Hepatic stellate cell (primary cell): ENCODE results near the gene LILRB2.
"Not testable (repeated sequence)": the region's sequence is repeated elsewhere in the genome, so short reads cannot be mapped to it uniquely, and the experiment has no call there.

Source experiments
- DNase-seq: peaks from one replicate; pipeline ENCODE4 v3.0.0; 2011; ENCODE audit warnings: low spot score

LILRB2 gene

GRCh38 chr19:54281007-54281728, at the start of gene LILRB2:
LILRB2 (minus strand) TSS chr19:54281110; CDS start chr19:54280496, 614 bp downstream.
- DNase-seq, result no peak

- DNase-seq, result no peak
Observed at GRCh38 chr19:54329476-54330165, 48.7 kb upstream of the LILRB2 start.

GRCh38 chr19:54328781-54329180, 47.9 kb upstream of the LILRB2 start:
- DNase-seq, result not testable (repeated sequence)

GRCh38 chr19:54325631-54326030, 44.7 kb upstream of the LILRB2 start:
- DNase-seq, result no peak

GRCh38 chr19:54325194-54325621, 44.3 kb upstream of the LILRB2 start:
- DNase-seq, result peak; percentile 49

GRCh38 chr19:54324071-54324470, 43.2 kb upstream of the LILRB2 start:
- no peak for DNase-seq

GRCh38 chr19:54322934-54323333, 42.0 kb upstream of the LILRB2 start:
- DNase-seq, result not testable (repeated sequence)

GRCh38 chr19:54322295-54322694, 41.4 kb upstream of the LILRB2 start:
- DNase-seq, result not testable (repeated sequence)

GRCh38 chr19:54319892-54320670, 39.2 kb upstream of the LILRB2 start:
- DNase-seq, result no peak

GRCh38 chr19:54319049-54319448, 38.1 kb upstream of the LILRB2 start:
- DNase-seq, result no peak

GRCh38 chr19:54317965-54318240, 37.0 kb upstream of the LILRB2 start:
- no peak for DNase-seq

- no peak for DNase-seq
Observed at GRCh38 chr19:54317108-54317964, 36.4 kb upstream of the LILRB2 start.

GRCh38 chr19:54316746-54317107, 35.8 kb upstream of the LILRB2 start:
- DNase-seq, result no peak

- no peak for DNase-seq
Observed at GRCh38 chr19:54315956-54316355, 35.0 kb upstream of the LILRB2 start.

- no peak for DNase-seq
Observed at GRCh38 chr19:54312436-54313377, 31.8 kb upstream of the LILRB2 start, which contains the start of gene LILRA5. LILRA5 (minus strand) TSS chr19:54313166; CDS start chr19:54313019, 147 bp downstream.

- DNase-seq, result no peak
Observed at GRCh38 chr19:54312011-54312410, 31.1 kb upstream of the LILRB2 start.

GRCh38 chr19:54311486-54311885, 30.6 kb upstream of the LILRB2 start:
- no peak for DNase-seq

GRCh38 chr19:54310543-54310942, 29.6 kb upstream of the LILRB2 start:
- DNase-seq, result no peak

GRCh38 chr19:54309811-54310210, 28.9 kb upstream of the LILRB2 start:
- DNase-seq, result no peak

- DNase-seq, result no peak
Observed at GRCh38 chr19:54307389-54308020, 26.6 kb upstream of the LILRB2 start.
